Measurements from ENCODE around the gene HCAR2.

Gene HCAR2

GRCh38 chr12:122743895-122744525, 40.9 kb upstream of the HCAR2 start:
- POLR2A ChIA-PET, result no interaction called here
- TF ChIP-seq ELF4 (IDR thresholded peaks at IDR 0.05), result no peak
- no peak for TF ChIP-seq BHLHE40 (IDR thresholded peaks at IDR 0.05; ENCODE audit: borderline replicate concordance)
- TF ChIP-seq CTBP1 (IDR thresholded peaks at IDR 0.05; ENCODE audit: borderline replicate concordance), result no peak
- TF ChIP-seq ARNT (IDR thresholded peaks at IDR 0.05), result no peak
- TF ChIP-seq ZNF384 (IDR thresholded peaks at IDR 0.05), result no peak
- no peak for TF ChIP-seq FOXK2 (IDR thresholded peaks at IDR 0.05)
- no peak for TF ChIP-seq FOXM1 (IDR thresholded peaks at IDR 0.05; ENCODE audit: borderline replicate concordance)
- TF ChIP-seq, protein P1, sequence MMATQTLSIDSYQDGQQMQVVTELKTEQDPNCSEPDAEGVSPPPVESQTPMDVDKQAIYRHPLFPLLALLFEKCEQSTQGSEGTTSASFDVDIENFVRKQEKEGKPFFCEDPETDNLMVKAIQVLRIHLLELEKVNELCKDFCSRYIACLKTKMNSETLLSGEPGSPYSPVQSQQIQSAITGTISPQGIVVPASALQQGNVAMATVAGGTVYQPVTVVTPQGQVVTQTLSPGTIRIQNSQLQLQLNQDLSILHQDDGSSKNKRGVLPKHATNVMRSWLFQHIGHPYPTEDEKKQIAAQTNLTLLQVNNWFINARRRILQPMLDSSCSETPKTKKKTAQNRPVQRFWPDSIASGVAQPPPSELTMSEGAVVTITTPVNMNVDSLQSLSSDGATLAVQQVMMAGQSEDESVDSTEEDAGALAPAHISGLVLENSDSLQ (IDR thresholded peaks at IDR 0.05), result no peak
- no peak for TF ChIP-seq HDGF (IDR thresholded peaks at IDR 0.05; ENCODE audit: borderline replicate concordance)
- no peak for TF ChIP-seq SUZ12 (IDR thresholded peaks at IDR 0.05)
- no peak for TF ChIP-seq FOXA1 (IDR thresholded peaks at IDR 0.05)
- TF ChIP-seq NFRKB (IDR thresholded peaks at IDR 0.05), result no peak
- TF ChIP-seq SP1 (IDR thresholded peaks at IDR 0.05), result no peak
- TF ChIP-seq L3MBTL2 (conservative IDR thresholded peaks at IDR 0.05), result no peak
- DNase-seq (ENCODE audit: extremely low spot score), result no peak
- CTCF ChIA-PET, result interaction anchor here (1.0 kb wide), 1 partner anchor 21 kb away, joined by 3 read pairs; no protein-coding TSS in a partner anchor

- ChIA-PET CTCF (no interaction called here), POLR2A (no interaction called here)
- no peak for TF ChIP-seq FOXM1 (IDR thresholded peaks at IDR 0.05; ENCODE audit: borderline replicate concordance)
- no peak for DNase-seq (ENCODE audit: extremely low spot score)
Measured at GRCh38 chr12:122740351-122740750, 37.2 kb upstream of the HCAR2 start.

- no peak for DNase-seq (ENCODE audit: extremely low spot score)
- ChIA-PET POLR2A (interaction anchor here (1.1 kb wide), 1 partner anchor 14 kb away, joined by 3 read pairs; the partner anchor contains the start of gene DENR), CTCF (no interaction called here)
- no peak for TF ChIP-seq FOXK2 (IDR thresholded peaks at IDR 0.05)
- no peak for TF ChIP-seq BHLHE40 (IDR thresholded peaks at IDR 0.05; ENCODE audit: borderline replicate concordance)
Measured at GRCh38 chr12:122738571-122738970, 35.4 kb upstream of the HCAR2 start.

DNA sequence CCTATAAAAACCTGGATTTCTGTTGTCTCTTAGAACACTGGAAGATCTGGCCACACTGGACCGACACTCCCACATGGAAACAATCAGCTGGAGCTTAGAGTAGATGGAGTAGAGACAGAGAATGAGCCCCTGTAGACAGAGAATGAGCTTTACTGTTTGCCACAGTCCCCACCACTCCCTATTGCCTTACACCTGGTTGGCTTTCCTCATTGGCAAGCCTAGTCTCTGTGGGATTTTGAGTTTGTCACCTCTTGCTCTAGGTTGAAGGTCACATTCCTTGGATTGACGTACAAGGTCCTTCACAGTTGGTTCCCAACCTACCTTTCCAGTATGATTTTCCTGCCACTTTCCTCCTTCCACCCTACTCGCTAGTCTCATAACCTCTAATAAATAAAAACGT, 29.5 kb upstream of the HCAR2 start:
- TF ChIP-seq FOXK2 (IDR thresholded peaks at IDR 0.05) (no peak), CTBP1 (IDR thresholded peaks at IDR 0.05; ENCODE audit: borderline replicate concordance) (no peak), BHLHE40 (IDR thresholded peaks at IDR 0.05; ENCODE audit: borderline replicate concordance) (no peak), ZNF384 (IDR thresholded peaks at IDR 0.05) (no peak), NFRKB (IDR thresholded peaks at IDR 0.05) (no peak), LEF1 (IDR thresholded peaks at IDR 0.05; ENCODE audit: borderline replicate concordance) (no peak), HDGF (IDR thresholded peaks at IDR 0.05; ENCODE audit: borderline replicate concordance) (no peak), ARNT (IDR thresholded peaks at IDR 0.05) (no peak), FOXM1 (IDR thresholded peaks at IDR 0.05; ENCODE audit: borderline replicate concordance) (no peak), SUZ12 (IDR thresholded peaks at IDR 0.05) (no peak), SP1 (IDR thresholded peaks at IDR 0.05) (no peak), FOXA1 (IDR thresholded peaks at IDR 0.05) (no peak)
- DNase-seq (ENCODE audit: extremely low spot score), result no peak
- POLR2A ChIA-PET, result no interaction called here
- CTCF ChIA-PET, result no interaction called here

DNA sequence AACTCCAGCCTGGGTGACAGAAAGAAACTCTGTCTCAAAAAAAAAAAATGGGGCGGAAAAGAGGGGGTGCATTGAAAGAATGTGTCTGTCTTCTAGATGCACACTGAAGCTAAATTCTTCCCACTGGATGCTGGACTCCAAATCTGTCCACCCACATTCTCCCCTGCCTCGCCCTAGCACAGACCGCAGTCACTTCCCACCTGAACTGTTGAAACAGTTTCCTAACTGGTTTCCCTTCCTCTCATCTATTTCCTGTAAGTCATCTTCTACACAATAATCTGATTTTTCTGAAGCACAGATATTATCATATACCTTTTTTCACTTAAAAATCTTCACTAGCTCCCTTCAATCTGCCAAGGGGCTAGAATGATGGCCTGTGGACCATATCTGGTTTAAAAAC, 29.0 kb upstream of the HCAR2 start:
- POLR2A ChIA-PET, result no interaction called here
- TF ChIP-seq TARDBP (IDR thresholded peaks at IDR 0.05) (no peak), LEF1 (IDR thresholded peaks at IDR 0.05; ENCODE audit: borderline replicate concordance) (no peak), ELF4 (IDR thresholded peaks at IDR 0.05) (no peak), ZNF384 (IDR thresholded peaks at IDR 0.05) (no peak), FOXA1 (IDR thresholded peaks at IDR 0.05) (no peak), FOXK2 (IDR thresholded peaks at IDR 0.05) (no peak), SP1 (IDR thresholded peaks at IDR 0.05) (no peak), SUZ12 (IDR thresholded peaks at IDR 0.05) (no peak), CTBP1 (IDR thresholded peaks at IDR 0.05; ENCODE audit: borderline replicate concordance) (no peak)
- TF ChIP-seq, protein P1 (IDR thresholded peaks at IDR 0.05), result no peak
- CTCF ChIA-PET, result no interaction called here
- DNase-seq (ENCODE audit: extremely low spot score), result no peak

DNA sequence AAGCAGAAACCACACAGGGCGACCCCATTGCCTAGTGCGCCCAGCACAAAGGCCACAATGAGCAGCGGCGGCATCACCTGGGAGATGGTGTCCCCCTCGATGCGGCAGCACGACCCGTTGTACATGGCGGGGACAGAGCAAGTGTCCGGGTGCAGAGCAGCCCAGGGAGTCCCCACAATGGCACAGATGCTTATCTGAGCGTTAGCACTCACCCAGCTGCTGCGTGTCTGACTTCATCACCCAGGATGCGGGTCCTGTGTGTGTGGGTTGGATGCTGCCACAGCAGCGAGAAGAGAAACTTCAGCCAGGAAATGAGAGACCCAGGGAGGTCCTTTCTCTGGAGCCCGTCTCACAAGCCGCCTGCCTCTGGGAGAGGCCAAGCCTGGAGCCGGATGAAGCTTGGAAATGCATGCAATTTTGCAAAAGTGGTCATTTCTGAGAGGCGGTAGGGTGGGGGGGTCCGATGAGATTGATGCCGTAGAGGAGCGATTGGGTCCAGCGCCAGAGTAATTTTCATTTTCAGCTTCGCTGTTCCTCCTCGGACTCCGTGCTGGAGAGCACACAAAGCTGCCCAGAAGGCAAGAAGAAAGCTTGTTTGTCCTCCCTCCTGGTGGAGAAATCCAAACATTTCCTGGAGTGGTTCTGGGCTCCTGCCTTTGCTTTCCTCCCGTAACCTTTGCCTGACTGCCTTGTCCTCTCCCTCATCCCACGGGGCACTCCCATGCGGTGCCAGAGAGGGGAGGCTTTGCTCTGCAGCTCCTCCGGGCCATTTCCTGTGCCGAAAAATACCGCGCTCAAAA, 27.3 kb upstream of the HCAR2 start, which contains the start of gene HCAR1:
HCAR1 (minus strand) TSS at position 630 of the 800 bp plus-strand sequence; CDS start at position 125, 505 bp downstream.
- POLR2A ChIA-PET, result no interaction called here
- no peak for DNase-seq (ENCODE audit: extremely low spot score)
- no peak for TF ChIP-seq HDGF (IDR thresholded peaks at IDR 0.05; ENCODE audit: borderline replicate concordance)
- TF ChIP-seq NFRKB (IDR thresholded peaks at IDR 0.05), result no peak
- CTCF ChIA-PET, result no interaction called here

DNA sequence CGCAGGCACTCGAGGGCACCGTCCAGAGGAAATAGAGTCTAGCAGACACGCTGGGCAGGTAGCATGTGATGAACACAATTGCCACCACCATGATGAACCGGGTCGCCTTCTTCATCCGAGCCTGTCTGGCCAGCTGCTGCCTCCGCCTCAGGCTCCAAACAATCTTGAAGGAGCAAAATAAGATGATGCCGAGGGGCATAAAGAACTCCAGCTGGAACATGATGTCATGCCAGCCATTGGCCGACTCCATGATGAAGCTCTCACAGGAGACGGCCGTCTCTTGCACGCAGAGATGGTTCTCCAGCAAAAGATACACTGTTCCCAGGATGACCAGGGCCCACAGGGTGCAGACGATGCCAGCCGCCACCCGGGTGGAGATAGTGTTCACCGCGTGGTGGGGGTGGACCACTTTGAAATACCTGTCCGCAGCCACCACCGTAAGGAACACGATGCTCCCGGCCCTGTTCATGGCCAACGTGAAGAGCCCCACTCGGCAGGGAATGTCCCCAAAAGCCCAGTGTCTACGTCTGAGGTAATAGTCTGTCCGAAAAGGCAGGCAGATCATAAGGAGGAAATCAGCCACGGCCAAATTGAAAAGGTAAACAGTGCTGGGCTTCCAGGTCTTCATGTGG, 26.5 kb upstream of the HCAR2 start:
- CTCF ChIA-PET, result interaction anchor here (0.6 kb wide), 1 partner anchor 93 kb away, joined by 3 read pairs; no protein-coding TSS in a partner anchor
- no peak for DNase-seq (ENCODE audit: extremely low spot score)
- POLR2A ChIA-PET, result no interaction called here
- no peak for TF ChIP-seq SUZ12 (IDR thresholded peaks at IDR 0.05)
- no peak for TF ChIP-seq HDGF (IDR thresholded peaks at IDR 0.05; ENCODE audit: borderline replicate concordance)
- TF ChIP-seq, protein P1 (IDR thresholded peaks at IDR 0.05), result no peak
- no peak for TF ChIP-seq SP1 (IDR thresholded peaks at IDR 0.05)
- TF ChIP-seq BHLHE40 (IDR thresholded peaks at IDR 0.05; ENCODE audit: borderline replicate concordance), result no peak
- TF ChIP-seq NFRKB (IDR thresholded peaks at IDR 0.05), result no peak
- TF ChIP-seq ELF4 (IDR thresholded peaks at IDR 0.05), result no peak
- TF ChIP-seq CTBP1 (IDR thresholded peaks at IDR 0.05; ENCODE audit: borderline replicate concordance), result no peak
- TF ChIP-seq ARNT (IDR thresholded peaks at IDR 0.05), result no peak
- no peak for TF ChIP-seq FOXM1 (IDR thresholded peaks at IDR 0.05; ENCODE audit: borderline replicate concordance)
- TF ChIP-seq FOXK2 (IDR thresholded peaks at IDR 0.05), result no peak
- no peak for TF ChIP-seq LEF1 (IDR thresholded peaks at IDR 0.05; ENCODE audit: borderline replicate concordance)
- no peak for TF ChIP-seq FOXA1 (IDR thresholded peaks at IDR 0.05)
- no peak for TF ChIP-seq ZNF384 (IDR thresholded peaks at IDR 0.05)
- no peak for TF ChIP-seq L3MBTL2 (conservative IDR thresholded peaks at IDR 0.05)
- no peak for TF ChIP-seq TARDBP (IDR thresholded peaks at IDR 0.05)

Data from HEK293T (cell line).